A549 treated with RU486 at 1 μM for 4 hours (cell line): ENCODE data around the gene ARID4A. TPM values are rescaled to one million over a fixed set of nuclear protein-coding genes. Genes with fewer than 3 reads are reported as not detected.

Experiments used
- total RNA-seq: library from RNA; stranded (reverse); fragments of 200-300 nt; extraction: Qiagen RNA extraction; gene quantifications from 5 replicates; pipeline ENCODE4 v1.2.3, GENCODE V29; 2022; ENCODE audit warnings: low read depth

ARID4A gene
- 3.4 to 7.4 TPM (median 5.7 TPM) in 5 replicates for total RNA-seq

DNA sequence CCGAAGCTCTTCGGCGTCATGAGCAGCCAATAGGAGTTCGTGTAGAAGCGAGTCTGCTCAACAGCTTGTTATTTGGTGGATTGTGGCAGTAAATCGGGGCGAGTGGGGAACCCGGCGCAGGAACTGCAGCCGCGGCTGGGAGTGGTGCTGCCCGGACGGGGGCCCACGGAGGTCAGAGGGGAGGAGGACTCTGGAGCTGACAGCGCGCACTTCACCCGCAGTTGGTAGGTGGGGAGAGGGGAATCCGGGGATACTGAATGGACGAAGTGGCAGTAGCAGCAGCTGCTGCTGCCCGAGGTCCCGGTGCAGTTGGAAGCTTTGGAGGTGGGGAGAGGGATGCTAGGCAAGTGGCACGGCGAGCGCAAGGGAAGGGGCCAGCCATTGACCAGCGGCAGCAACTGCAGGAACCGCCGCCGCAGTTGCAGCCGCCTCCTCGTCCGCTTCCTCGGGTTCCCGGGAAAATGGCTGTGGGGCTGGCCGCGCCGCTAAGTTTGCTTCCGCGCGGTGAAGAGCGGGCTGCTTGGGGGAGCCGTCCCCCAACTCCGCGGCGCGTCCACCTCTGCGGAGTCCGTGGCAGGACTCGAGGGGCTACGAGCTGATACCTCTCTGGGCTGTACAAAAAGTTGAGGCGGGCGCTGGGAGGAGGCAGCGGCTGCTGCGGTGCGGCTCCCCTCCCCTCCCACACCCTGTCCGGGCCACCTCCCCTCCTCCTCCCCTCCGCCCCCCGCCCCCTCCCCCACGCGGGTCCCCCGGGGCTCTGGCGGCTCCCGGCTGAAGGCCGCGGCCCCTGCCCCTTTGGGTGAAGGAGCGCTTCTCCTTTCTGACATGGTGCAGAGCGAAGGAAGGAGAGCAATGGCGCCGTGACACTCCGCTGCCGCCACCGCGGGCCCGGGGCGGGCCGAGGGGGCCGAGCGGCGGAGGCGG lies at the start of gene ARID4A:
Gene ARID4A, plus strand, starts transcription at position 79 of the 924 bp plus-strand sequence. CDS start 1,300 bp downstream, outside the sequence.

DNA sequence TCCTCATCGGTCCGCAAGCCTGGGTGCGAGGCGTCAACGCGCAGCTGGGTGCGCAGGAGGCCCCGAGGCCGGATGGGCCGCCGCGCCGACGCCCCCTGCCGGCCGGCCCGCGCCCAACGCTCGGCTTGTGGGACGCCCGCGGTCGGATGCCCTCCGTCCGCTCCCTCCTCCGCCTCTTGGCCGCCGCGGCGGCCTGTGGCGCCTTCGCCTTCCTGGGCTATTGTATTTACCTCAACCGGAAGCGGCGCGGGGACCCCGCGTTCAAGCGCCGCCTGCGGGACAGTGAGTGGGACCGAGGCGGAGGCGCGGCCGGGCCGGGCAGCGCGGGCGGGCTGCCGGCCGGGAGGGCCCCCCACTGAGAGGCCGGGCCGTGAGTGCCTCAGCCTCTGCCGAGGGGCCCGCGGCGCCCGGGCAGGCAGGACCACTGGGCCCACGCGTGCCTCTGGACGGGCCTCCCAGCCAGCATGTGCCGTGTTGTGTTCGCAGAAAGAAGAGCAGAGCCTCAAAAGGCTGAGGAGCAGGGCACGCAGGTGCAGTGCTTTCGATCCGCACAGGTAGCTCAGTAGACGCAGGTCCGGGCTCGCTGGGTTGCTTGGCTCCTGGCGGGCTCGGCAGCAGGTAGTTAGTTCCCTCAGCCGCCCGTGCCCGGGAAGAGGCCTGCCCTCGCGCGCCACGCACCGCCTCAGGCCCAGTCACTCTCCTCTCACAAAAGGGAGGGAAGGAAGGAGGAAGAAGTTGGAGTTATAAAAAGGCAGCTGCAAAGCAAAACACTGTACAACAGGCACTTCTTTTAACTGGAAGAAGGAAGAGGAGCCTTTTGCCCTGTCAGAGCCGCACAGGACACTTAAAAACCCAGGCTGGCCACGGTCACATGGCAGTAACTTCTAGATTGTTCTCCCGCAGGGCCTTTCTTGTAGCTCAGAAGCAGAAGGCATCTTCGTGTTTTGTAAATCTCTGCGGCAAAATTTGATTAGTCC lies 97.7 kb downstream of the ARID4A start, which contains the start of gene TOMM20L:
Gene TOMM20L, plus strand, starts transcription at position 119 of the 977 bp plus-strand sequence. Its CDS starts 28 bp downstream, at position 147.

Other genes starting within 250 kb of the ARID4A start
- gene ARMH4, start 146.3 kb upstream of the ARID4A start, total RNA-seq: 0.30 to 0.99 TPM (median 0.55 TPM) in 5 replicates
- gene ACTR10, start 98.4 kb upstream of the ARID4A start, total RNA-seq: 43.9 to 50.4 TPM (median 45.8 TPM) in 5 replicates
- 186 to 271 TPM (median 190 TPM) in 5 replicates for gene PSMA3, start 53.7 kb upstream of the ARID4A start, total RNA-seq
- not detected in 5 replicates for gene TOMM20L, start 97.4 kb downstream of the ARID4A start, total RNA-seq
- 63.8 to 88.9 TPM (median 78.5 TPM) in 5 replicates for gene TIMM9, start 129.0 kb downstream of the ARID4A start, total RNA-seq
- 7.8 to 10.6 TPM (median 9.4 TPM) in 5 replicates for gene KIAA0586, start 129.2 kb downstream of the ARID4A start, total RNA-seq